GM12875 (cell line): ENCODE results near the gene PAK5.

Experiments
- H3K4me3 ChIP-seq: one replicate; pipeline ENCODE4 v1.5.1; 2011; ENCODE audit warnings: low read depth, low read length, control low read depth
- TF ChIP-seq, protein P1 (sequence below): IDR thresholded peaks from 2 replicates; pipeline ENCODE4 v1.5.1; 2011; ENCODE audit warnings: low read depth, mild to moderate bottlenecking, control low read depth, inconsistent platforms, low read length, moderate library complexity, borderline replicate concordance; ENCODE audit not compliant: insufficient read depth

Gene PAK5

DNA sequence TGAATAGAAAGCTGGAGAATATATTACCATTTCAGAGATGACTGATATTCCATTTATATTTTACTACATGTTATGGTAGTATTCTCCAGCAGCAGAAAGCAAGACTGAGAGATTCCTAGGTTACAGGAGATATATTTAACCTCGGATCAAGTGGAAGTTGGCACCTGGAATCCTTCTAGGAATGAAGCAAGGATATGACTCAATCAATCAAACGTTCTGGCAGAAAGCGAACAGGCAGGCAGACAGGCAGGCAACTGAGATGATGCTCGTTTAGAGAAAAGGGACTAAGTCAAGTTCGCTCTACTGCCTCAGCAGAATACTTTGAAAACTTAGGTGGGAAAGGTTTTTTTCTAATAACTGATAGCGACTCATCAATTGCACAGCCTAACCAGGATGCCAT, 46.2 kb downstream of the PAK5 start:
- H3K4me3 ChIP-seq: no peak overlapping the region
- TF ChIP-seq, protein P1, sequence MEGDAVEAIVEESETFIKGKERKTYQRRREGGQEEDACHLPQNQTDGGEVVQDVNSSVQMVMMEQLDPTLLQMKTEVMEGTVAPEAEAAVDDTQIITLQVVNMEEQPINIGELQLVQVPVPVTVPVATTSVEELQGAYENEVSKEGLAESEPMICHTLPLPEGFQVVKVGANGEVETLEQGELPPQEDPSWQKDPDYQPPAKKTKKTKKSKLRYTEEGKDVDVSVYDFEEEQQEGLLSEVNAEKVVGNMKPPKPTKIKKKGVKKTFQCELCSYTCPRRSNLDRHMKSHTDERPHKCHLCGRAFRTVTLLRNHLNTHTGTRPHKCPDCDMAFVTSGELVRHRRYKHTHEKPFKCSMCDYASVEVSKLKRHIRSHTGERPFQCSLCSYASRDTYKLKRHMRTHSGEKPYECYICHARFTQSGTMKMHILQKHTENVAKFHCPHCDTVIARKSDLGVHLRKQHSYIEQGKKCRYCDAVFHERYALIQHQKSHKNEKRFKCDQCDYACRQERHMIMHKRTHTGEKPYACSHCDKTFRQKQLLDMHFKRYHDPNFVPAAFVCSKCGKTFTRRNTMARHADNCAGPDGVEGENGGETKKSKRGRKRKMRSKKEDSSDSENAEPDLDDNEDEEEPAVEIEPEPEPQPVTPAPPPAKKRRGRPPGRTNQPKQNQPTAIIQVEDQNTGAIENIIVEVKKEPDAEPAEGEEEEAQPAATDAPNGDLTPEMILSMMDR: no peak

DNA sequence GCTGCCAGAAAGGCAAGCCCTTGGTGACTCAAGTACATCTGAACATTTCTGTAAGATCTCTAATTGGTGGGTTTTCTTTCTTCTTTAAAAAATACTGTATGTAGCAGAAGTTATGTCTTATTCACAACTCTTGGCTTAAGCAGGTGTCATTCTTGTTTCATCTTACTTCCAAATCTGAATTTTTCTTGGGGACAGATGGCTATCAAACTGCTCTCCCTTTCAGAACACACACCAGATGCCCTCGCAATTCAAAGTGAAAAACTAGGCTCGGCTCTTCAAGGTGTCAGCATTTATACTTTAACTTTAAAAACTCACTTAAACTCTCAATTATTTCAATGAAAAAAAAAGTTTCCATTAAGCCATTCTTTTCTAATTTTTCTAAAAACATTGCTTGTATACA, 49.7 kb downstream of the PAK5 start:
- no peak overlapping the region for H3K4me3 ChIP-seq
- TF ChIP-seq, protein P1: no peak

DNA sequence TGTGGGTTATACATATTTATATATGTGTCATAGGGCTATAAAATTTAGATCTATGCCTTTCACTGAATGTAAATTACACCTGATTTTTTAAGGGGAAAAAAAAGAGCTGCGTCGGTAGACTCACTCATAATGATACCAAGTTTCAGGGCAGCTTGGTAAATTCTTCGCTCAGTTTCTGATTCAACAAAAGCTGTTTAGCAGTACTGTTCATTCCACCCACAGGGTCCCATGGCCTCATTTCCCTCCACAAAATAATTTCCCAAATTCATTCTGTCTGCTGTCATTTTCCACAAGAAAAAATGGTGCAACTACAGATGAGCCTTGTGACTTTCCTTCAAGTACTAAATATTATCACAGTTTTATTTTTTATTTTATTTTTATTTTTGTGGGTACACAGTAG, 63.7 kb downstream of the PAK5 start:
- TF ChIP-seq, protein P1: no peak
- H3K4me3 ChIP-seq: no peak overlapping the region

- TF ChIP-seq, protein P1: no peak
- H3K4me3 ChIP-seq: no peak overlapping the region
Observed at GRCh38 chr20:9769954-9770353, 68.9 kb downstream of the PAK5 start.

DNA sequence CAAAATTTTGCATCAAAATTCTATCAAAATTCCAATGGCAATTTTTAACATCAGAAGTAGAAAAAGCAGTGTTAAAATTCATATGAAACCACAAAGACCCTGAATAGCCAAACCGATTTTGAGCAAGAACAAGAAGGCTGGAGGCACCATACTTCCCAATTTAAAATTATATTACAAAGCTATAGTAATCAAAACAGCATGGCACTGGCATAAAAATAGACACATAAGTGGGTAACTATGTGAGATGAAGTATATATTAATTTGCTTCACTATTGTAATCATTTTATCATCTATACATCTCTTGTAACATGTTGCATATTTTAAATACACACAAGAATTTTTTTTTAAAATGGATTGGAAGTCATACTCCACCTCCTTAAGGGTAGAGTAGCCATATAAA, 77.4 kb downstream of the PAK5 start:
- H3K4me3 ChIP-seq: no peak overlapping the region
- TF ChIP-seq, protein P1: no peak

GRCh38 chr20:9759392-9759791, 79.5 kb downstream of the PAK5 start:
- TF ChIP-seq, protein P1: no peak
- no peak overlapping the region for H3K4me3 ChIP-seq

GRCh38 chr20:9758752-9759151, 80.1 kb downstream of the PAK5 start:
- TF ChIP-seq, protein P1: no peak
- H3K4me3 ChIP-seq: no peak overlapping the region
